NCI-H2227 (cell line): ENCODE data around the gene SOAT2.
A peak's percentile ranks its signal among the peaks of the same experiment; 100 is the strongest.
"Not testable (repeated sequence)": the region's sequence is repeated elsewhere in the genome, so short reads cannot be mapped to it uniquely, and the experiment has no call there.

Experiments
- DNase-seq: peaks from one replicate; lab custom pipeline; 2025; ENCODE audit not compliant: unreplicated experiment; lab: John Stamatoyannopoulos, UW

The SOAT2 gene

GRCh38 chr12:53133722-53134121 is 30.4 kb downstream of the SOAT2 start:
- DNase-seq = no peak

- DNase-seq = no peak
Observed at GRCh38 chr12:53143355-53143754, 40.1 kb downstream of the SOAT2 start.

DNA sequence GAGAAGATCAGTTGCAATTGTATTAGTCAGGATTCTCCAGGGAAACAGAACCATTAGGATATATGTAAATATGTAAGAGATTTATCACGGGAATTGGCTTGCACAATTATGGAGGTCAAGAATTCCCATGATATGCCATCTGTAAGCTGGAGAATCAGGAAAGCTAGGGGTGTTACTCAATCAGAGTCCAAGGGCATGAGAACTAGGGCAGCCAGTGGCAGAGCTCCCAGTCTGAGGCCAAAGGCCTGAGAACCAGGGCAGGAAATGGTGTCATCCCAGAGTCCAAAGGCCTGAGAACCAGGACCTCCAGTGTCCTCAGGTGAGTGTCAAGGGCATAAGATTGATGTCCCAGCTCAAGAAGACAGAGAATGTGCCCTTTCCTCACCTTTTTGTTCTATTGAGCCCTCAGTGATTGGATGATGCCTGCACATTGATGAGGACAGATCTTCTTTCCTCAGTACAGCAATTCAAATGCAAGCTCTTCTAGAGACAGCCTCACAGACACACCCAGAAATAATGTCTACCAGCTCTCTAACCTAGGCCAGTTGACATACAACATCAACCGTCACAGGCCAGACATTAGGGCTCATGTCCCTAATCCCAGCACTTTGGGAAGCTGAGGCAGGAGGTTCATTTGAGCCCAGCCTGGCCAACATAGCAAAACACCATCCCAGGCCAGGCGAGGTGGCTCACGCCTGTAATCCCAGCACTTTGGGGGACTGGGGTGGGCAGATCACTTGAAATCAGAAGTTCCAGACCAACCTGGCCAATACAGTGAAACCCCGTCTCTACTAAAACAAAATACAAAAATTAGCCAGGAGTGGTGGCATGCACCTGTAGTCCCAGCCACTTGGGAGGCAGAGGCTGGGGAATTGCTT is 42.3 kb downstream of the SOAT2 start:
- DNase-seq = no peak

DNA sequence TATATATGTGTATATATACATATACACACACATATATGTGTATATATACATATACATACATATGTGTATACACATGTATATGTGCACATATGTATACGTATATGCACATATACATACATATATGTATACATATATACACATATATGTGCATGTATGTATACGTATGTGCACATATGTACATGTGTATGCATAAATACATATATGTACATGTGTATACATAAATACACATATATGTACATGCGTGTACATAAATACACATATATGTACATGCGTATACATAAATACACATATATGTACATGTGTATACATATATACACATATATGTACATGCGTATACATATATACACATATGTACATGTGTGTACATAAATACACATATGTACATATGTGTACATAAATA is 43.9 kb downstream of the SOAT2 start:
- DNase-seq = no peak

GRCh38 chr12:53147653-53148052 is 44.4 kb downstream of the SOAT2 start:
- DNase-seq = no peak

DNA sequence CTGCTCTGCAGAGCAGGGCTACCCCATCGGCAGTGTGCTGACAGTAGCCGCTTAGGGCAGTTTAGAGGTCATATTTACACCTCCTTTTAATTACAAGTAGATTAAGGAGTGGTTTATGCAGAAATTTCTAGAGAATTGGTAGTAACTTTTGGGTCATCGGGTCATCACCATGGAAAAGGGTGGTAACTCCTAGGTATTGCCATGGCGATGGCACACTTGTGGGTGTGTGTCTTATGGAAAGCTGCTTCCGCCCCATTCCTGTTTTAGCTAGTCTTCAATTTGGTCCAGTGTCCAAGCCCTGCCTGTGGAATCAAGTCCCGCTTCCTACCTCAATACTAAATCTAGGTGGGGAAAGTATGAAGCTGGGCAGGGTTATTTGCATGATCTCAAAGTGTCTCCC is 47.8 kb downstream of the SOAT2 start:
- no peak for DNase-seq

DNA sequence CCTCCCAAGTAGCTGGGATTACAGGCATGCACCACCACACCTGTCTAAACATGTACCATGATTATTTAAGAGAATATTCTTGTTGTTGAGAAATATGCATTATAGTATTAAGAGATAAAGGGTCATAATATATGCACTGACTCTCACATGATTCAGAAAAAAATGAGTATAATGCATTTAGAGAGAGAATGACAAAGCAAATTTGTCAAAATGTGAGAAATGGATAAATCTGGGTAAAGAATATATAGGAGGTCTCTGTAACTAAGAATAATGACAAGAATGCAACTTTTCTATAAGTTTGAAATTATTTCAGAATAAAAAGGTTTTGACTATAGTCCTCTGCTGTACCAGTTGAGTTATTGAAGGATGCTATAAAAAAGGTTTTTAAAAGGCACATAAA is 49.1 kb downstream of the SOAT2 start:
- DNase-seq = no peak

DNA sequence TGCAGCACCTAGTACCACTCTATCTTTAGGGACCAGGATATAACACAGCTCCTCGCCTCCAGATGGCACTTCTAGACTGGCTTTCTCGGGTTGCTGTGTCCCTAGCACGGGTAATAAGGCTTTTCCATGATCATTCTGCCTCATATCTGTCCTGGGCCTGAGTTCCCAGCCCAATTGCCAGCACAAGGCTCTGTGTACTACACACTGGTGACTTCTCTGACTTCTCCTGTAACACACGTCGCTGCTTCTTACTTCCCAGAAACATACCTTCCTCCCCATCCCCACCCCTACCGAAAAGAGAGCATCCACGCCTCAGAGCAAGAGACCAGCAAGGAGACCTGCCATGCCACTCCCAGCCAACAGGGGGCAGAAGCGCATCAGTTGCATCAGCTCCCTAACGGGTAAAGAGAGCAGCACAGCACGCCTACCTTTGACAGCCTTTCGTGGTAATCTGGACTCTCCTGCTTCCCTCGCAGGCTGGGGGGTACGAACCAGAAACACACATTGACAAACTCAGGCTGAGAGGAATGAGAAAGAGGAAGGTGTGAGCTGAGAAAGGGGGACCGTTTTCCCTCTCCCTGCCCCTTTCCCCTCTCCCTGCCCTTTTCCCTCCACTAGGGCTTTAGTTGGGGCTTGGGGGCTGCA is 56.0 kb downstream of the SOAT2 start:
- peak; percentile 63 for DNase-seq

DNA sequence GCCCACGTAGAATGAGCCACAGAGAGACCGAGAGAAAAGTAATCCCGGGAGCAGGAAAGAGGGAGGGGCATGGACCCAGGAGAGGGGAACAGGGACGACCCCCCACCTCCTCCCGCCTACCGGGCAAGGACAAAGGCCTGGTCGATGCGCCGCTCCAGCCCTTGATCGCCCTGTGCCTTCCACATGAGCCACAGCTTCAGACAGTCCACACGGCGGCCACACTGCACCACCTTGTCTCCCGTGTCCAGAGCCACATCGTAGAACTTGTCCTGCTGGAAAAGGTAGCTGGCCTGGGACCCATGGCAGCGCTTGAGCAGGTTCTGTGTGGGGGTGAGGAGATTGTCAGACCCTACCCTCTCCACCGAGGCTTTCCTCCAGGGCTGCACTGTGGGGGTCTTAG is 56.7 kb downstream of the SOAT2 start:
- DNase-seq = no peak

- DNase-seq = no peak
Observed at GRCh38 chr12:53160673-53161072, 57.4 kb downstream of the SOAT2 start.

- no peak for DNase-seq
Observed at GRCh38 chr12:53161119-53161911, 58.0 kb downstream of the SOAT2 start.

DNA sequence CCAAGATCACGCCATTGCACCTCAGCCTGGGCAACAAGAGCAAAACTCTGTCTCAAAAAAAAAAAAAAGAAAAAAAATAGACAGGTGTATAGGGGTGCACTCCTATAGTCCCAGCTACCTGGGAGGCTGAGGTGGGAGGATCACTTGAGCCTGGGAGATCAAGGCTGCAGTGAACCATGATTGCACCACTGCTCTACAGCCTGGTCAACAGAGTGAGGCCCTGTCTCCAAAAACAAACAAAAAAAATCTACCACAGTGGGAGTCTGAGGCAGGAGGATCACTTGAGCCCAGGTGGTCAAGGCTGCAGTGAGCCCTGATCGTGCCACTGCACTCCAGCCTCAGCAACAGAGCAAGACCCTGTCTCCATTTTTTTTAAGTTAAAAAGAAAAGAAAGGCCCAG is 59.7 kb downstream of the SOAT2 start:
- DNase-seq = not testable (repeated sequence)

DNA sequence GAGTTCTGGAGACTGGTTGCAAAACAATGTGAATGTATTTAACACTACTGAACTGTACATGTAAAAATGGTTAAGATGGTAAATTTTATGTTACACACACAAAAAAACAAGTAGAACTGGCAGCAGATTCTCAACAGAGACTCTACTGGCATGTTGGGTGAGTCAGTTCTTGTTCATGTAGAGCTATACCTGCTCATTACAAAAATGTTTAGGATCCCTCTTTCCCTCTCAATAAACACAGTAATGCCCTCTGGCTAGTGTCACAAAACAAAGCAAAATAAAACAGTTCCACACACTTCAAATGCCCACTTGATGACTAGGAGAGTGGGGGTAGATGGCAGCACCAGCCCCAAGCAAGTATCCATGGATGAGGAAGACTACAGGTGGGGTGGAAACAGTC is 63.6 kb downstream of the SOAT2 start:
- DNase-seq = no peak

DNA sequence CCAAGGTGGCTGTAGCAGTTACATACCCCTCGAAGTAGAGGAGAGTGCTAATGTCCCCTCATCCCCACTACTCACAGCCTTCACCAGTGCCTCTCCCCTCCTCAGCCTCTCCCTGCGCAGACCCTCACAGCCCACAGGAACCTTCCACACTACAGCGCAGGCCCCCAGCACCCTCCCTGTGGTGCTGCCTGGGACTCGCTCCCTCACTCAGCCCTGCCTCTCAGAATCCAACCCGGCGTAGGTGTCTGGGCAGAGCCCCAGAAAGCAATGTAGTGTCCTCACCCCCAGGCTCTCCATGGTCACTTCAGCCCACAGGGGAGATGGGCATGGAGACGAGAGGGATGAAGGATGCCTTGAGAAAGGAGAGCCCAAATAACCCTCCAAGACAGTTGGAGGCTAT is 66.4 kb downstream of the SOAT2 start:
- DNase-seq = no peak

GRCh38 chr12:53170215-53170614 is 66.9 kb downstream of the SOAT2 start:
- DNase-seq = no peak

GRCh38 chr12:53170876-53171724 is 67.8 kb downstream of the SOAT2 start:
- DNase-seq = no peak

DNA sequence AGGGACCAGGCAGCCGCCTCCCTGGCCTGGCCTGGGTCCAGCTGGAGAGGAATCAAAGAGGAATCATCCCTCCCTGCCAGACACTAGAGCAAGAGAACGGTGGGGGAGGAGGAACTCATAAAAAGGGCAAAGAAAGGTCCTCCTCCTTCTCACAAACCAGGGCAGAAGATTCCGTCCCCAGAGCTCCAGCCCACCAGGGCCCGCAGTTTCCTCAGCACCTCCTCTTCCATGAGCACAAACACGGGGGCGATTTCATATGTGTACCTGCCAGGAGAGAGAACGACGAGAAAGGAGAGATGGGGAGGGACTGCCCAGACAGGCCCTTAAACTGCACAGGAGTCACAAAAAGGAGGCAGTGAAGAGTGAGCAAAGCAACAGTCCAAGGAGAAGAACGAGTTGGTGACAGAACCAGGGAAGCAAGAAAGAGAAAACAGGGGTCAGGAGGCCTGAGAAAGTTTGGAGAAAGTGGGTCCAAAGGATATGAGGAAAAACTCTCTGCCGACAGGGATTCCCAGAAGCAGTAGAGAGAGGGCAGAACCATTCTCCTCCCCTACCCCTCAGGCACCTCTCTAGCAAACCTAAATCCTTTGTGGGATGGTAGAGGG is 68.5 kb downstream of the SOAT2 start:
- no peak for DNase-seq

- DNase-seq = no peak
Observed at GRCh38 chr12:53172352-53172751, 69.1 kb downstream of the SOAT2 start.

- DNase-seq = no peak
Observed at GRCh38 chr12:53173085-53173715, 69.9 kb downstream of the SOAT2 start.
